ENCODE data around the gene PKIG. TPM values are rescaled to one million over a fixed set of nuclear protein-coding genes. Genes with fewer than 3 reads are reported as not detected.

Gene PKIG
- total and polyA plus RNA-seq, 2 experiments from 2014 or later = 47.6 to 51.9 TPM

- Histone ChIP-seq H3K4me3 (no peak overlapping the region), H3K27ac (peak overlapping the region; percentile 87)
These were observed 1.8 kb downstream of the PKIG start for GRCh38 chr20:44584162-44584561.

GRCh38 chr20:44585057-44585963, 2.9 kb downstream of the PKIG start:
- peak overlapping the region; percentile 68 for H3K4me2 ChIP-seq
- peaks cover 32% of the 10 kb centered on the region for H3K4me1 ChIP-seq (ENCODE audit: insufficient read depth)
- no peaks in the 10 kb centered on the region for H3K36me3 ChIP-seq (replicated peaks; ENCODE audit: insufficient read depth, low read depth)
- no peaks in the 10 kb centered on the region for H3K27me3 ChIP-seq
- no peaks in the 10 kb centered on the region for H4K20me1 ChIP-seq (ENCODE audit: insufficient read depth, poor library complexity, severe bottlenecking)
- H3K9me2 ChIP-seq (replicated peaks; ENCODE audit: insufficient read depth) = no peaks in the 10 kb centered on the region
- peaks cover 43% of the 10 kb centered on the region for H3K79me2 ChIP-seq
- H3K27ac ChIP-seq = no peak overlapping the region
- WGBS (ENCODE audit: low lambda C conversion rate, missing lambda C conversion rate) = 72% methylated on average over 6 of the region's 6 CpGs
- no peak for DNase-seq (ENCODE audit: low spot score)
- no peak overlapping the region for H2AFZ ChIP-seq
- no peak overlapping the region for H3K4me3 ChIP-seq
- H3K9me3 ChIP-seq (ENCODE audit: low read depth) = no peaks in the 10 kb centered on the region
- no peak for TF ChIP-seq EZH2phosphoT487 (IDR thresholded peaks at IDR 0.05; ENCODE audit: low read depth, severe bottlenecking, unreplicated experiment)
- TF ChIP-seq EZH2 (IDR thresholded peaks at IDR 0.05; ENCODE audit: borderline replicate concordance) = no peak
- no peak for TF ChIP-seq CTCF (IDR thresholded peaks at IDR 0.05; ENCODE audit: poor library complexity)

More at GRCh38 chr20:44584162-44584561, 1.8 kb downstream of the PKIG start:
- 89% methylated on average over 4 of the region's 4 CpGs for whole genome bisulfite sequencing (ENCODE audit: low lambda C conversion rate, missing lambda C conversion rate)
- Histone ChIP-seq H3K4me2 (peak overlapping the region; percentile 68), H3K27me3 (no peaks in the 10 kb centered on the region), H3K4me1 (ENCODE audit: insufficient read depth) (peaks cover 26% of the 10 kb centered on the region), H3K9me2 (replicated peaks; ENCODE audit: insufficient read depth) (no peaks in the 10 kb centered on the region), H2AFZ (no peak overlapping the region), H3K9me3 (ENCODE audit: low read depth) (no peaks in the 10 kb centered on the region), H3K36me3 (replicated peaks; ENCODE audit: insufficient read depth, low read depth) (no peaks in the 10 kb centered on the region), H4K20me1 (ENCODE audit: insufficient read depth, poor library complexity, severe bottlenecking) (no peaks in the 10 kb centered on the region), H3K79me2 (peaks cover 40% of the 10 kb centered on the region)
- TF ChIP-seq EZH2 (IDR thresholded peaks at IDR 0.05; ENCODE audit: borderline replicate concordance) (no peak), EZH2phosphoT487 (IDR thresholded peaks at IDR 0.05; ENCODE audit: low read depth, severe bottlenecking, unreplicated experiment) (no peak), CTCF (IDR thresholded peaks at IDR 0.05; ENCODE audit: poor library complexity) (no peak)
- no peak for DNase-seq (ENCODE audit: low spot score)

GRCh38 chr20:44586289-44586911, 4.0 kb downstream of the PKIG start:
- TF ChIP-seq CTCF (IDR thresholded peaks at IDR 0.05; ENCODE audit: poor library complexity) = no peak
- TF ChIP-seq EZH2 (IDR thresholded peaks at IDR 0.05; ENCODE audit: borderline replicate concordance) = no peak
- TF ChIP-seq EZH2phosphoT487 (IDR thresholded peaks at IDR 0.05; ENCODE audit: low read depth, severe bottlenecking, unreplicated experiment) = no peak
- Histone ChIP-seq H3K27me3 (no peaks in the 10 kb centered on the region), H4K20me1 (ENCODE audit: insufficient read depth, poor library complexity, severe bottlenecking) (no peaks in the 10 kb centered on the region), H3K4me2 (peak overlapping the region; percentile 52), H3K4me3 (no peak overlapping the region), H3K4me1 (ENCODE audit: insufficient read depth) (peaks cover 32% of the 10 kb centered on the region), H3K79me2 (peaks cover 46% of the 10 kb centered on the region), H3K9me3 (ENCODE audit: low read depth) (no peaks in the 10 kb centered on the region), H3K27ac (peak overlapping the region; percentile 21), H3K9me2 (replicated peaks; ENCODE audit: insufficient read depth) (no peaks in the 10 kb centered on the region), H3K36me3 (replicated peaks; ENCODE audit: insufficient read depth, low read depth) (no peaks in the 10 kb centered on the region), H2AFZ (no peak overlapping the region)
- no peak for DNase-seq (ENCODE audit: low spot score)
- 72% methylated on average over 3 of the region's 3 CpGs for WGBS (ENCODE audit: low lambda C conversion rate, missing lambda C conversion rate)
